Parathyroid adenoma (tissue), 2 donors: ENCODE measurements around the gene LIN37.

ENCODE experiments used
- H2AFZ ChIP-seq: fragments of 300-600 bp; sonication (generic); one replicate; pipeline ENCODE4 v1.7.0; 2017; ENCODE audit warnings: antibody characterized with exemption, mild to moderate bottlenecking
- H3K27ac ChIP-seq: fragments of 300-600 bp; sonication (generic); one replicate; pipeline ENCODE4 v1.7.0; 2017
- H3K27me3 ChIP-seq: fragments of 300-600 bp; sonication (generic); one replicate; pipeline ENCODE4 v1.7.0; 2017; ENCODE audit warnings: low read length; ENCODE audit not compliant: control insufficient read depth, insufficient read depth
- H3K36me3 ChIP-seq: fragments of 300-600 bp; sonication (generic); one replicate; pipeline ENCODE4 v1.7.0; 2017; ENCODE audit warnings: low read length; ENCODE audit not compliant: control insufficient read depth, insufficient read depth
- H3K4me1 ChIP-seq: fragments of 300-600 bp; sonication (generic); one replicate; pipeline ENCODE4 v1.7.0; 2017; ENCODE audit warnings: control low read depth
- H3K4me2 ChIP-seq: fragments of 300-600 bp; sonication (generic); one replicate; pipeline ENCODE4 v1.7.0; 2017; ENCODE audit warnings: low read length
- H3K4me3 ChIP-seq: fragments of 300-600 bp; sonication (generic); one replicate; pipeline ENCODE4 v1.7.0; 2017; ENCODE audit warnings: low read depth, low read length
- H3K79me2 ChIP-seq: fragments of 300-600 bp; sonication (generic); one replicate; pipeline ENCODE4 v1.7.0; 2017; ENCODE audit warnings: control low read depth
- H3K9ac ChIP-seq: fragments of 300-600 bp; sonication (generic); one replicate; pipeline ENCODE4 v1.7.0; 2017; ENCODE audit warnings: mild to moderate bottlenecking
- H3K9me3 ChIP-seq: fragments of 300-600 bp; sonication (generic); one replicate; pipeline ENCODE4 v1.7.0; 2017; ENCODE audit warnings: low read length; ENCODE audit not compliant: control insufficient read depth
- TF ChIP-seq, protein P1 (sequence below): fragments of 300-600 bp; sonication (generic); IDR thresholded peaks from one replicate; pipeline ENCODE4 v1.7.0; 2017; ENCODE audit warnings: antibody characterized with exemption, mild to moderate bottlenecking
- donor health status: primary hyperparathyroidism.

Gene LIN37

DNA sequence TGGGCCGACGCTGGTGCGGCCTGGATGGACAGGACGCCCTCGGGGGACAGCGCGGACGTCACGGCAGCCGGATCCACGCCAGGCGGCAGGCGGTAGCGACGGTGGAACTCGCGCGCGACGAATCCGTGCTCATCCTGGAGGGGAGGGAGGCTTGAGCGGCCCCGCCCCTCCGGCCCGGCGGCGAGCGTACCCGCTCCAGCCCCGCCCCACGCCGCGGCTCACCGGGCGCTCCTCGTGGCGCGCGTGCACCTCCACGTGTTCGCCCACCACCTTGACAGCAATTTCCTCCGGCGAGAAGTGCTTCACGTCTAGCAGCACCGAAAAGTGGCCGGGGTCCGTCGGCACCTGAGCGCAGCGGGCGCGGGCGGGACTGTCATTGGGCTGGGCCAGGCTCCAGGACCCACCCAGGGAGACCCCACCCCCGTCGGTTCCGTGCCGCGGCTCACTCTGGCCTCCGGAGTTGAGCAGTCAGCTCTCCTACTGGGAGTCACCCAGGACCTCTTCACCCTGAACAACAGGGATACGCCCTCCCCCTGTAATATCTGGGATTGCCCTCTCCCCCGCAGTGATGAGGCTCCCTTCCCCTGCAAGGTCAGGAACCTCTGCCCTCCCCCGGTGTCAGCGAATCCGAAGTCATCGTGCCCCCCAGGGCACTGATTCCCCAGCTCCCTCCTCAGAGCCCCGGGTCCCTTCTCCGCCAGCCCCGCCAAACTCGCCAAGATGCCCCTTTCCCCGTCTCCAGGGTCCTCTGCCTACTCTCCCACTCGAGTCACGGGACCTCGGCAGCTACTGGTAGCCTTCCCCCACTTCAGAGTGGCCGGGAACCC lies 7.4 kb downstream of the LIN37 start:
- no peak overlapping the region for H3K4me2 ChIP-seq
- H3K36me3 ChIP-seq: no peaks in the 10 kb centered on the region
- TF ChIP-seq, protein P1, sequence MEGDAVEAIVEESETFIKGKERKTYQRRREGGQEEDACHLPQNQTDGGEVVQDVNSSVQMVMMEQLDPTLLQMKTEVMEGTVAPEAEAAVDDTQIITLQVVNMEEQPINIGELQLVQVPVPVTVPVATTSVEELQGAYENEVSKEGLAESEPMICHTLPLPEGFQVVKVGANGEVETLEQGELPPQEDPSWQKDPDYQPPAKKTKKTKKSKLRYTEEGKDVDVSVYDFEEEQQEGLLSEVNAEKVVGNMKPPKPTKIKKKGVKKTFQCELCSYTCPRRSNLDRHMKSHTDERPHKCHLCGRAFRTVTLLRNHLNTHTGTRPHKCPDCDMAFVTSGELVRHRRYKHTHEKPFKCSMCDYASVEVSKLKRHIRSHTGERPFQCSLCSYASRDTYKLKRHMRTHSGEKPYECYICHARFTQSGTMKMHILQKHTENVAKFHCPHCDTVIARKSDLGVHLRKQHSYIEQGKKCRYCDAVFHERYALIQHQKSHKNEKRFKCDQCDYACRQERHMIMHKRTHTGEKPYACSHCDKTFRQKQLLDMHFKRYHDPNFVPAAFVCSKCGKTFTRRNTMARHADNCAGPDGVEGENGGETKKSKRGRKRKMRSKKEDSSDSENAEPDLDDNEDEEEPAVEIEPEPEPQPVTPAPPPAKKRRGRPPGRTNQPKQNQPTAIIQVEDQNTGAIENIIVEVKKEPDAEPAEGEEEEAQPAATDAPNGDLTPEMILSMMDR: no peak
- H2AFZ ChIP-seq: no peak overlapping the region
- H3K27me3 ChIP-seq: no peaks in the 10 kb centered on the region
- H3K4me3 ChIP-seq: no peak overlapping the region
- H3K4me1 ChIP-seq: peaks cover 10% of the 10 kb centered on the region
- H3K9me3 ChIP-seq: no peaks in the 10 kb centered on the region
- H3K79me2 ChIP-seq: peaks cover 10% of the 10 kb centered on the region
- no peak overlapping the region for H3K9ac ChIP-seq
- H3K27ac ChIP-seq: peak overlapping the region; percentile 11

DNA sequence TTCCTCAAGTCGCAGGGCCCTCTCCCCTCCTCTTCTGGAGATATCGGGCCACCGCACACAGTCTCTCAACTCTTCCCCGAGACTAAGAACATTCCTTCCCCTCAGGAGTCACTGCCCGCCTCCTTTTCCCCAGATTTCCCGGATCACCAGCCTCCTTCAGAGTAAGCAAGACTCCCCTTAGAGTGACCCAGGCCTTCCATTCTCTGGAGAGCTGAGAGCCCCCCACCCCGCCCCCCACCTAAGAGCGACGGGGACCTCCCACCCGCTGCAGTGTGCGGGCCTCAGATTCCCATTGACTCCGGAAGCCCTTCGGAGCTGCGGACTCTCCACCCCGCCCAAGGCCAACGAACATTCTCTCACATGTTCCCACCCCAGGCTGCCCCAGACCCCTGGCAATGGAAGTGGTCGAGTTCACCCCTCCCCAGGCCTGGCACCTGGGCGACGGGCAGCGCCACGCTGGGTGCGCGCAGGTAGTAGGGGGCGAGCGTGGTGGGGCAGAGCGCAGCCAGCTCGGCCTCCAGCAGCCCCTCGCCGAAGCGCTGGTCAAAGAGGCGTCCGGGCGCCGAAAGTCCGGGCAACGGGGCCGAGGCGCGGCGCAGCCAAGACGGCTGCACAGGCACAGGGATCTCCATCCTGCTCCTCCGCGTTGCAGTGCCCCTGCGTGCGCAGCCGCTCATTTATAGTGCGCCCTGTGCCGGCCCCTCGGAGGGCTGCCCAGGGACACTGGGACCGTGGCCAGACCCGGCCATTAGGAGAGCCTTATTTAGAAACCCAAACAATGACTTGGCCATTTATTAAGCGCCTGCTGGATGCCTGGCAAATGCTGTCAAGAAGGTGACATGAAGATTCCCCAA lies 8.2 kb downstream of the LIN37 start, which contains the start of gene HSPB6:
HSPB6 (minus strand) TSS at position 653 of the 854 bp plus-strand sequence; CDS start at position 632, 21 bp downstream.
- Histone ChIP-seq H3K27ac (peak within 1 kb of the TSS; percentile 96), H3K27me3 (no peaks in the 10 kb centered on the region), H3K9me3 (no peaks in the 10 kb centered on the region), H3K4me2 (peak within 1 kb of the TSS; percentile 70), H3K36me3 (no peaks in the 10 kb centered on the region), H3K79me2 (peaks cover 12% of the 10 kb centered on the region), H3K4me1 (peaks cover 10% of the 10 kb centered on the region), H3K9ac (no peak within 1 kb of the TSS), H3K4me3 (peak within 1 kb of the TSS; percentile 98), H2AFZ (peak within 1 kb of the TSS; percentile 98)
- TF ChIP-seq, protein P1: no peak

DNA sequence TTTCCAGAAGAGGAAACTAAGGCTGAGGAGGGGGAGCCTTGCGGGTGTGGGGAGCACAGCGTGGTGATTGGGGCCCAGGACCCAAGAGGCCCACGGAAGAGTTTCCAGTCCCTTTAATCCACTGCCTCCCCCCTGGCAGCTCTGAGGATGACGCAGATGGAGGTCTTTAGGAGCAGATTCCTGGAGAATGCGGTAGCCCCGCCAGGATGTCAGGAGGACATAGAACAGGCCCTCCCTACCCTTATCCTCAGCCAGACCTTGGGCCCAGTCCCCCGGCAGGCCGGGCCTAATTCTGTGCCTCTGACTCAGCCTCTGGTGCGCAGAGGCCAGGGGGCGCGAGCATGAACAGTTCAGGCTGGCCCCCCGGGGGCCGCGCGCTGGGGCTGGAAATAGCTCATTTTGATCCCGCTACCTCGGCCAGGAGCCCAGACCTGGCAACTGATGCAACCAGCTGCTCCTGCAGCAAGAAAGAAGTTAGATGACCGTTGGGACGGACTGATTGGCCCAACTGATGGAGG lies 8.9 kb downstream of the LIN37 start:
- Histone ChIP-seq H3K4me2 (peak overlapping the region; percentile 70), H3K27me3 (no peaks in the 10 kb centered on the region), H3K9me3 (no peaks in the 10 kb centered on the region), H3K27ac (peak overlapping the region; percentile 11), H3K4me1 (peaks cover 10% of the 10 kb centered on the region), H2AFZ (peak overlapping the region; percentile 98), H3K4me3 (peak overlapping the region; percentile 98), H3K9ac (no peak overlapping the region), H3K79me2 (peaks cover 12% of the 10 kb centered on the region), H3K36me3 (no peaks in the 10 kb centered on the region)
- TF ChIP-seq, protein P1: no peak

DNA sequence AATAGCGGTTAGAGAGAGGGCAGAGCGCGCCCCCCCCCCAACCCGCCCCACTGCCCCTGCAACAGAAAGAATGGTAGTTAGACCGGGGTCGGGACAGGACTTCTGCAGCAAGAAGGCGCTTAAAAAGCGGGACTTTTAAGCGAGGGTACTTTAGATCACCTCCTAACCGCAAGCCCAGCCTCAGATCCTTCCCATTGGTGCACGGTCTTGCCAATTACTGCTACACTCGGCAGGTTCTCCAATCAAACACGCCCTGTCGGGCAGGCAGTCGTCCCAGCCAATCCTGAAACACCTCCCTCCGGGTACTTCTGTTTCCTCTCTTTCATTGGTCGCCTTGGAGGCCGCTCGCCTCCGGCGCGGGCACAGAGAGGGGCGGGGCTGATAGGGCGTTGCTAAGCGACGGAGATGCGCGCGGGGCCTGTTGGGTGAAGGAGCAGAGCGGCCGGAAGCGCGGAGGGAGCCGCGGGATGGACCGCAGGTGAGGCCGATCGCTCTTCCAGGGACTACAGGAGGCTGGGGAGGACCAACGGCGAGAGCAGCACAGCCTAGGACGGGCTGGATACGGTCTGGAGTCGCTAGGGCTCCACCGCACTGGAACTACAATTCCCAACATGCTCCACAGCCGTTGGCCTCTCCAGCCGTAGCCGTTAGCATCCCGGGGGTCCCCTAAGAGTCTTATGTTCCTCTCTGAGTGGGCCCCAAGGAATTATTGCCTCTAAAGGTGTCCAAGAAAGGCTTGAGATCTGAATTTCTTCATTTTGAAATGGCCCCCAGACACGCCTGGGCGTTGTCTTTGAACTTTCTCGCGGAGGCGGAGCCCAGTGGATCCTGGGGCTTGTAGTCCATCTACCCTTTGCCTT lies 9.6 kb downstream of the LIN37 start, which contains the start of gene PROSER3:
PROSER3 (plus strand) TSS at position 428 of the 860 bp plus-strand sequence; CDS start at position 468, 40 bp downstream.
- Histone ChIP-seq H3K4me3 (peak within 1 kb of the TSS; percentile 98), H2AFZ (peak within 1 kb of the TSS; percentile 98), H3K36me3 (no peaks in the 10 kb centered on the region), H3K9ac (peak within 1 kb of the TSS; percentile 82), H3K79me2 (peaks cover 12% of the 10 kb centered on the region), H3K9me3 (no peaks in the 10 kb centered on the region), H3K4me1 (peaks cover 10% of the 10 kb centered on the region), H3K4me2 (peak within 1 kb of the TSS; percentile 72), H3K27ac (peak within 1 kb of the TSS; percentile 96), H3K27me3 (no peaks in the 10 kb centered on the region)
- TF ChIP-seq, protein P1: no peak
